DND-41 (cell line): Measurements from ENCODE around the gene ACTR6.
A peak's percentile ranks its signal among the peaks of the same experiment; 100 is the strongest.
"Not testable (repeated sequence)": the region's sequence is repeated elsewhere in the genome, so short reads cannot be mapped to it uniquely, and the experiment has no call there.

Source experiments
- ATAC-seq: fragments of 200-7000 bp; cut with Tn5 transposase; 3 replicates; pipeline ENCODE4 v1.9.1; 2021; ENCODE audit warnings: low read depth; ENCODE audit not compliant: insufficient read depth
- DNase-seq: peaks from one replicate; pipeline ENCODE4 v3.0.0-alpha.2; 2020
- H2AFZ ChIP-seq: 2 replicates; pipeline ENCODE4 v1.6.0; 2012; ENCODE audit warnings: low read depth, low read length
- H3K27ac ChIP-seq: 2 replicates; pipeline ENCODE4 v1.5.1; 2012; ENCODE audit warnings: low read length, inconsistent platforms
- H3K27me3 ChIP-seq: fragments of 200-600 bp; sonication (generic); 2 replicates; pipeline ENCODE4 v1.6.0; 2012; ENCODE audit warnings: low read length, mild to moderate bottlenecking, inconsistent platforms; ENCODE audit not compliant: insufficient read depth, poor library complexity
- H3K36me3 ChIP-seq: 2 replicates; pipeline ENCODE4 v1.5.1; 2012; ENCODE audit warnings: low read length, inconsistent platforms; ENCODE audit not compliant: insufficient read depth
- H3K4me1 ChIP-seq: 2 replicates; pipeline ENCODE4 v1.5.1; 2012; ENCODE audit warnings: mild to moderate bottlenecking, low read length; ENCODE audit not compliant: insufficient read depth
- H3K4me2 ChIP-seq: 2 replicates; pipeline ENCODE4 v1.6.0; 2012; ENCODE audit warnings: mild to moderate bottlenecking, moderate library complexity, low read length, inconsistent platforms; ENCODE audit not compliant: insufficient read depth
- H3K4me3 ChIP-seq, 2 experiments: fragments of 200-600 bp in 1 of 2; shearing (Covaris generic) in 1 of 2; 2 replicates each; pipeline ENCODE4 v1.5.1; 2012 to 2016; ENCODE audit warnings: inconsistent platforms in 2 of 2, low read length in 2 of 2, mild to moderate bottlenecking in 2 of 2, low read depth in 1 of 2, moderate library complexity in 1 of 2
- H3K79me2 ChIP-seq: 2 replicates; pipeline ENCODE4 v1.6.0; 2012; ENCODE audit warnings: low read length, inconsistent platforms; ENCODE audit not compliant: insufficient read depth
- H3K9ac ChIP-seq: 2 replicates; pipeline ENCODE4 v1.6.0; 2012; ENCODE audit warnings: low read depth, mild to moderate bottlenecking, inconsistent platforms, low read length, moderate library complexity
- H3K9me3 ChIP-seq: 2 replicates; pipeline ENCODE4 v1.5.1; 2012; ENCODE audit warnings: low read length, moderate library complexity, mild to moderate bottlenecking, inconsistent platforms; ENCODE audit not compliant: insufficient read depth, severe bottlenecking
- H4K20me1 ChIP-seq: 2 replicates; pipeline ENCODE4 v1.6.0; 2012; ENCODE audit warnings: low read length; ENCODE audit not compliant: insufficient read depth
- EZH2 ChIP-seq: IDR thresholded peaks from 3 replicates; pipeline ENCODE4 v1.6.1; 2012; ENCODE audit warnings: borderline replicate concordance, low read depth, mild to moderate bottlenecking, moderate library complexity, low read length, inconsistent platforms; ENCODE audit not compliant: severe bottlenecking
- TF ChIP-seq, protein P1 (sequence below): IDR thresholded peaks from 2 replicates; pipeline ENCODE4 v1.5.1; 2012; ENCODE audit warnings: borderline replicate concordance, low read length, moderate library complexity, mild to moderate bottlenecking; ENCODE audit not compliant: poor library complexity, severe bottlenecking; ENCODE audit errors: extremely low read depth

Gene ACTR6

DNA sequence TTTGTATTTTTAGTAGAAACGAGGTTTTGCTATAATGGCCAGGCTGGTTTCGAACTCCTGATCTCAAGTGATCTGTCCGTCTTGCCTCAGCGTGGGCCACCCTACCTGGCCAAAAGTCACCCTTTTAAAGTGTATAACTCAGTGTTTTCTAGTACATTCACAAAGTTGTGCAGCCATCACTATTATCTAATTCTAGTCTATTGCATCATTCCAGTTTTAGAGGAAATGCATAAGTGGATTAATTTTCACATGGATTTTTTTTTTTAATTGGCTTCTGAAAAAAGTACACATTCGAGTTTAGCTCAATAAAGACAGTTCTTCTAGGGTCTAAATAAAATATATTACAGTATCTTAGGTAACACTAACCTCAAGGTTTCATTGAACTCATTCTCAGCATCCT, 62.5 kb downstream of the ACTR6 start:
- Histone ChIP-seq H3K4me1 (peaks cover 10% of the 10 kb centered on the region), H3K9me3 (no peaks in the 10 kb centered on the region), H3K27ac (no peak overlapping the region), H3K79me2 (peaks cover 10% of the 10 kb centered on the region), H3K4me3 (no peak overlapping the region), H4K20me1 (no peaks in the 10 kb centered on the region), H3K4me2 (no peak overlapping the region), H2AFZ (no peak overlapping the region), H3K27me3 (no peaks in the 10 kb centered on the region), H3K36me3 (no peaks in the 10 kb centered on the region; the same call in 1 of the 2 replicates), H3K9ac (no peak overlapping the region)
- TF ChIP-seq, protein P1, sequence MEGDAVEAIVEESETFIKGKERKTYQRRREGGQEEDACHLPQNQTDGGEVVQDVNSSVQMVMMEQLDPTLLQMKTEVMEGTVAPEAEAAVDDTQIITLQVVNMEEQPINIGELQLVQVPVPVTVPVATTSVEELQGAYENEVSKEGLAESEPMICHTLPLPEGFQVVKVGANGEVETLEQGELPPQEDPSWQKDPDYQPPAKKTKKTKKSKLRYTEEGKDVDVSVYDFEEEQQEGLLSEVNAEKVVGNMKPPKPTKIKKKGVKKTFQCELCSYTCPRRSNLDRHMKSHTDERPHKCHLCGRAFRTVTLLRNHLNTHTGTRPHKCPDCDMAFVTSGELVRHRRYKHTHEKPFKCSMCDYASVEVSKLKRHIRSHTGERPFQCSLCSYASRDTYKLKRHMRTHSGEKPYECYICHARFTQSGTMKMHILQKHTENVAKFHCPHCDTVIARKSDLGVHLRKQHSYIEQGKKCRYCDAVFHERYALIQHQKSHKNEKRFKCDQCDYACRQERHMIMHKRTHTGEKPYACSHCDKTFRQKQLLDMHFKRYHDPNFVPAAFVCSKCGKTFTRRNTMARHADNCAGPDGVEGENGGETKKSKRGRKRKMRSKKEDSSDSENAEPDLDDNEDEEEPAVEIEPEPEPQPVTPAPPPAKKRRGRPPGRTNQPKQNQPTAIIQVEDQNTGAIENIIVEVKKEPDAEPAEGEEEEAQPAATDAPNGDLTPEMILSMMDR, result no peak
- TF ChIP-seq EZH2, result no peak
- DNase-seq (no peak), ATAC-seq (no peak)

DNA sequence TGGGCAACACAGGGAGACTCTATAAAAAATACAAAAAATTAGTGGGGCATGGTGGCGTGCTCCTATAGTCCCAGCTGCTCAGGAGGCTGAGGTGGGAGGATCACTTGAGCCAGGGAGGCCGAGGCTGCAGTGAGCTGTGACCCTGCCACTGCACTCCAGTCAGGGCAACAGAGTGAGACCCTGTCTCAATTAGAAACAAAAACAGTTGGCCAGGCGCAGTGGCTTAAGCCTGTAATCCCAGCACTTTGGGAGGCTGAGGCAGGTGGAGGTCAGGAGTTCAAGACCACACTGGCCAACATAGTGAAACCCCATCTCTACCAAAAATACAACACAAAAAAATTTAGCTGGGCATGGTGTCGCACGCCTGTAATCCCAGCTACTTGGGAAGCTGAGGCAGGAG, 64.5 kb downstream of the ACTR6 start:
- Histone ChIP-seq H3K4me1 (peaks cover 29% of the 10 kb centered on the region), H3K79me2 (peaks cover 28% of the 10 kb centered on the region)
- not testable (repeated sequence) for H3K4me3 ChIP-seq, H3K4me2 ChIP-seq, H4K20me1 ChIP-seq, H3K9me3 ChIP-seq, H3K9ac ChIP-seq, H3K36me3 ChIP-seq, H3K27me3 ChIP-seq, H2AFZ ChIP-seq, H3K27ac ChIP-seq, ATAC-seq, DNase-seq

DNA sequence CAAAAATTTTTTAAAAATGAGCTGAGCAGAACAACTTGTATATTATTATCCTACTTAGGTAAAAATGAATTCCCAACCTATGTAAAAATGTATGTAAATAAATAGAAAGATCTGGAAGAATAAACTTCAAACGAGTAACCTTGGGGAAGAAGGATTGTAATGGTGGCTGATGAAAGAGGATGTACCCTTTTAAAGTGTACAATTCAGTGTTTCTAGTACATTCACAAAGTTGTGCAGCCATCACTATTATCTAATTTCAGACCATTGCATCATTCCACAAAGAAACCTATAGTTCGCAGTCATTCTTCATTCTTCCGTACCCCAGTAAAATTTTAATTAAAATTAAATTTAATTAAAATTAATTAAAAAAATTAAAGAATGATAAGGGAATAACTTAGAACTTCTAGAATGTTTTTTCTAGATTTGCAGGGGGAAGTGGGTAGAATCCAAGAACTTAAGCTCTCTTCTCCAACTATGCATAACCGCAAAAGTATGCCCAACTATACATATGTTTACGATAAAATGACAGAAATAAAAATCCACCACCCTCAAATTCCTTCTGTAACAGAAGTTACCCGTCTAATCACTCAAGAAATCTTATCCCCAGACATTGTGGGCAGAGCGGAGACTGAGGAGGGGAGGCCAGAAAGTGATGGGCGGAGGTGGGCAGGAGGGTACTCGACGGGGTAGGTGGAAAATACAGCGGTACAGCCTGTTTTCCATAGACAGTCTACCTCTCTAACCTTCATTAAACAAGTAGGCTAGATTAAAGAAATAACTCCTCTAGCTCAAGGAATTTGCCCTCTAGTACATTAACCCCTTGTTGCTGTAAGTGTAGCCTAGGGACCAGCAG, 65.3 kb downstream of the ACTR6 start:
- Histone ChIP-seq H3K36me3 (no peaks in the 10 kb centered on the region; the same call in 1 of the 2 replicates), H3K4me3 (peak overlapping the region; percentile 79 to 90), H4K20me1 (peaks cover 5% of the 10 kb centered on the region; the same call in 1 of the 2 replicates), H3K9me3 (no peaks in the 10 kb centered on the region), H3K4me2 (peak overlapping the region; percentile 74), H3K27me3 (no peaks in the 10 kb centered on the region), H2AFZ (peak overlapping the region; percentile 93), H3K79me2 (peaks cover 36% of the 10 kb centered on the region), H3K9ac (peak overlapping the region; percentile 86), H3K27ac (peak overlapping the region; percentile 94), H3K4me1 (peaks cover 32% of the 10 kb centered on the region)
- no peak; the same call in 2 of the 3 replicates for ATAC-seq
- no peak for TF ChIP-seq EZH2
- TF ChIP-seq, protein P1, result no peak
- DNase-seq, result no peak

DNA sequence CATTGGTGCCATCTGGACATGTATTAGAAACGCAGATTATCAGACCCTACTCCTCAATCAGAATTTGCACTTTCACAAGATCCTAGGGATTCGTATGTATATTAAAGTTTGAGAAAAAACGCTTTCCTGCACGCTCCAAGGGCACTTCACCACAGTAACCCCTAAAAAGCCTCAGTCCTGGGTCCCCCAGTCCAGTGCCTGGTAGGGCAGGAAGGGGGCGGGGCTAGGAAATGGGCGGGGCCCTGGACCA, 65.9 kb downstream of the ACTR6 start:
- DNase-seq (no peak), ATAC-seq (peak; percentile 85)
- peaks cover 42% of the 10 kb centered on the region for H3K79me2 ChIP-seq
- peak overlapping the region; percentile 93 for H2AFZ ChIP-seq
- H4K20me1 ChIP-seq, result peaks cover 5% of the 10 kb centered on the region; the same call in 1 of the 2 replicates
- H3K36me3 ChIP-seq, result no peaks in the 10 kb centered on the region; the same call in 1 of the 2 replicates
- peak overlapping the region; percentile 86 for H3K9ac ChIP-seq
- H3K4me3 ChIP-seq, result peak overlapping the region; percentile 79 to 90
- TF ChIP-seq EZH2, result no peak
- TF ChIP-seq, protein P1, result no peak
- no peaks in the 10 kb centered on the region for H3K9me3 ChIP-seq
- peak overlapping the region; percentile 94 for H3K27ac ChIP-seq
- H3K4me2 ChIP-seq, result peak overlapping the region; percentile 74
- peaks cover 32% of the 10 kb centered on the region for H3K4me1 ChIP-seq
- H3K27me3 ChIP-seq, result no peaks in the 10 kb centered on the region
